GM18909 (cell line): ENCODE results near the gene TFG.
"Not testable (repeated sequence)": the region's sequence is repeated elsewhere in the genome, so short reads cannot be mapped to it uniquely, and the experiment has no call there.

Source experiments
- ATAC-seq: cut with Tn5 transposase; IDR thresholded peaks from one replicate; pipeline ENCODE4 v1.9.1; 2021; ENCODE audit warnings: mild to moderate bottlenecking; ENCODE audit not compliant: unreplicated experiment, poor library complexity

The TFG gene

GRCh38 chr3:100708989-100709841 lies at the start of gene TFG:
Gene TFG, plus strand, starts transcription at chr3:100709494. Its CDS starts 4,192 bp downstream, at chr3:100713686.
- peak; percentile 94 for ATAC-seq

GRCh38 chr3:100661294-100661693 lies 48.0 kb upstream of the TFG start:
- ATAC-seq = not testable (repeated sequence)

- ATAC-seq = no peak
Observed at GRCh38 chr3:100662113-100662823, 47.0 kb upstream of the TFG start.

- ATAC-seq = peak; percentile 78
Observed at GRCh38 chr3:100665230-100665629, 44.1 kb upstream of the TFG start.

DNA sequence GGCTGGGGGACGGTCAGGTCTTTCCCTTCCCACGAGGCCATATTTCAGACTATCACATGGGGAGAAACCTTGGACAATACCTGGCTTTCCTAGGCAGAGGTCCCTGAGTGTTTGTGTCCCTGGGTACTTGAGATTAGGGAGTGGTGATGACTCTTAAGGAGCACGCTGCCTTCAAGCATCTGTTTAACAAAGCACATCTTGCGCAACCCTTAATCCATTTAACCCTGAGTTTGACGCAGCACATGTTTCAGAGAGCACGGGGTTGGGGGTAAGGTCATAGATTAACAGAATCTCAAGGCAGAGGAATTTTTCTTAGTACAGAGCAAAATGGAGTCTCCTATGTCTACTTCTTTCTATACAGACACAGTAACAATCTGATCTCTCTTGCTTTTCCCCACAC lies 42.6 kb upstream of the TFG start:
- not testable (repeated sequence) for ATAC-seq

DNA sequence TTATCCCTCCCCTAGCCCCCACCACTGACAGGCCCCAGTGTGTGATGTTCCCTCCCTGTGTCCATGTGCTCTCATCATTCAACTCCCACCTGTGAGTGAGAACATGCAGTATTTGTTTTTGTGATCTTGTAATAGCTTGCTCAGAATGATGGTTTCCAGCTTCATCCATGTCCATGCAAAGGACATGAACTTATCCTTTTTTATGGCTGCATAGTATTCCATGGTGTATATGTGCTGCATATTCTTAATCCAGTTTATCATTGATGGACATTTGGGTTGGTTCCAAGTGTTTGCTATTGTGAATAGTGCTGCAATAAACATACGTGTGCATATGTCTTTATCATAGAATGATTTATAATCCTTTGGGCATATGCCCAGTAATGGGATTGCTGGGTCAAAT lies 42.0 kb upstream of the TFG start:
- ATAC-seq = not testable (repeated sequence)

- ATAC-seq = not testable (repeated sequence)
Observed at GRCh38 chr3:100670995-100671394, 38.3 kb upstream of the TFG start.

DNA sequence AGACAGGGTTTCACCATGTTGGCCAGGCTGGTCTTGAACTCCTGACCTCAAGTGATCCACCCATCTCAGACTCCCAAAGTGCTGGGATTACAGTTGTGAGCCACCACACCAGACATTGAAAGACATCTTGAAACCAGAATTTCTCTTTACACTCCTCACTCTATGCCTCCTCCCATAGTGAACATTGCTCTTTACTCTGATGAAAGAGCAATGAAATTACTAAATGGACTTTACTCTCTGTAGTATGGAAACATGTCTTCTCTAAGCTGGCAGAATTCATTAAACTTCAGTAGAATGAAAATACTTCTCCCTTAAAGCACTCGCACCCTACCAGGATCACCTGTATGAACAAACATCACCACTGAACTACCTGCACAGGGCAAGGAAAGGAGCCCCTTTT lies 27.8 kb upstream of the TFG start:
- no peak for ATAC-seq

DNA sequence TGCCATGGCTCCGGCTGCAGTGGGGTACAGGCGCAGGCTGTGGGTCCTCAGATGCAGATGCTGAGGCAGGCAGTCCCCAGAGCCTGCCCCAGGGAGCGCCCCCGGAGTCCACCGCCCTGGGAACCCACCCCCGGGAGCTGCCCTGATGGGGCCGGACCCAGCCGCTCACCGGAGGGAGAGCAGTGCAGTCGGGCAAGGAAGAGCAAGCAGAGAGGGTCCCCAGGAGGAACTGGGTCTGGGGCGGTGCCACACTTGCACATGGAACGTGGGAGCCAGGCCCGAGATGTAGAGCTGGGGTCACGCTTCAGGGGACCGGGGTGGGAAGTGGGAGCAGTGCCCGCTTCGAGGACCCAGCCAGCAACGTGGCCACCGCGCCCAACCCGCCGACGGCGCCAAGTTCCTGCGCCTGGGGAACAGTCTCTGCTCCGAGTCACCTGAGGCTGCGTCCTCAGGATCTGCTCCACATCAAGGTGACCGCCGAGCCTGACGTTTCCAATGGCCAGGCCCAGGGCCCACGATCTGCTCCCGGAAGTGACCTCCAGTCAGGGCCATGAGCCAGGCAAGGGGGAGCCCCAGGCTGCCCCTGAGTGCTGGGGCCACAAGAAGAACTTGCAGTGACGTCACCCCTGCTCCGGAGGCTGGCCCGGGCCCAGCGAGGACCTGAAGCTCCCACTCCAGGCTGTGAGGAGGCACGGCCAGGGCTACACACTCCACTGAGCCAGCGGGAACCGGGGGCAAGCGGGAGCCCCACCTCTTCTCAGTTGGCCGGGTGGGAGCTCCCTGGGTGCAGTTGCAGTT lies 27.0 kb upstream of the TFG start:
- no peak for ATAC-seq

DNA sequence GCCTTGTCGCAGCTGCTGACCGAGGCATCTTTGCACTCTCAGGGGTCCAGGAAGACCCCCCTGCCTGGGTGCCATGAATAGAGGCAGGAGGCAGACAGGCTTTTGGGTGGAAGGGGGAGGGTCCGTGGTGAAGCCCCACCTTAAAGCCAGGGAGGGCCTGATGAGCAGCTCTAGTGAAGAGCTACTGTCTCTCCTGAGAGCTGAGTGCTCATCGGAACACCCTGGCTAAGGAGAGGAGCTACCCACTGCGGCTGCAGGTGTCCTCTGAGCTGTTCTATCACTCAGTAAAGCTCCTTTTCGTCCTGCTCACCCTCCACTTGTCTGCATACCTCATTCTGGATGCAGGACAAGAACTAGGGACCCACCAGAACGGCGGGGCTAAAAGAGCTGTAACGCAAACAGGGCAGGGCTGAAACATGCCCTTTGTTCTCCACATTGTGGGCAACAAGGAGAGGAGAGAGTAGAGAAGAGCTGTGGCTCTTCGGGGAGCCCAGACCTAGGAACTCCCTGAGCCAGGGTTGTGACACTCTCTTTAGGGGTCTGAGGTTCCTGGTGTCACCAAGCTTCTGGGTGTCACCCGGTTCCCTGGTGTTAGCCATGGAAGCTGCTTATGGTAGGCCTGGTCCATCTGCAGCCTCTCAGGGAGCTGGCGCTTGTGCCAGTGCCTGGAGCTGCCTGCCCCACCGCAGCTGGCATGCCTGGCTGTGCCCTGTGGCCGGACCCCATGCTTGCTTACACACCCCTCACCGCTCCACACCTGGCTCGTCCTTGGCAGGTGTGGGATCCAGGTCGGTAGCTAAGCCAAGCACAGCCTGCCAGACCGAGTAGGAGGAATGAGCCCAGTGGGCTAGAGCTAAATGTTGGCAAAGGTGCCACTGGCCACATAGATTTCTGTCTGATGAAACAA lies 26.2 kb upstream of the TFG start:
- ATAC-seq = no peak

GRCh38 chr3:100693225-100693624 lies 16.1 kb upstream of the TFG start:
- ATAC-seq = no peak

DNA sequence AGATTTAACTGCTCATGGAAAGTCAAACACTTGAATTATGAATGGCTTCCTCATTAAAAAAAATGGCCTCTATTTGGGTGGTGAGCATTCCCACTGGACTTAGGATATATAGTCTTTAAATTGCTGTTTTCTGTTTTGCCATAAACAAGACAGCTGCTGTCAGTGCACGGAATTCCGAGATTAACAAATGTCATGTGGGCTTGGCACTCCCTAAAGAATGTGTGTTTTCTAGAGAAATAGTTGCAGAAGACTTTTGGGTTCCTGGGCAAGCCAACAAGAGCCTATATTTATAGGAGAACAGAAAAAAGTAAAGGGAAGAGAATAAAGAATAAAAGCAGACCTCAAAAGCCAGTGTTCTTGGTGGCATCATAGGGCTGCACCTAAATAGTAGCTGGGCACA lies 13.6 kb upstream of the TFG start:
- ATAC-seq = no peak

GRCh38 chr3:100696161-100696560 lies 13.1 kb upstream of the TFG start:
- ATAC-seq = no peak

DNA sequence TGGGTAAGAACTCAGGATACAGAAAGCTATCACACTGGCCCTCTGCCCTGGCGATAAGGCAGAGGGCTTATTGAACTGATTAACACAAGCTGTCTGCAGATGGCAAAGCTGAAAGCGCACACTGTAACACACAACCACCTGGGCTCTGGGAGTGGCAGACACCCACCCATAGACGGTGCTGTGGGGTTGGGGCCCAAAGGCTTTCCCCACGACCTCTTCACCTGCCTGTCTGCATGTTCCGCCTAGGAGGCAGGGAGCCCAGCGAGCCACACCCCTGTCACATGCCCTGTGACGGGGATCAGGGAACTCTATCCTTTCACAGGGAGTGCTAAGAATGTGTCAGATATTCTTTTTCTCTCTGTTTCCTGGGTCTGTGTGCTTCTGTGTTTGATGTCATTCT lies 12.1 kb upstream of the TFG start:
- no peak for ATAC-seq

DNA sequence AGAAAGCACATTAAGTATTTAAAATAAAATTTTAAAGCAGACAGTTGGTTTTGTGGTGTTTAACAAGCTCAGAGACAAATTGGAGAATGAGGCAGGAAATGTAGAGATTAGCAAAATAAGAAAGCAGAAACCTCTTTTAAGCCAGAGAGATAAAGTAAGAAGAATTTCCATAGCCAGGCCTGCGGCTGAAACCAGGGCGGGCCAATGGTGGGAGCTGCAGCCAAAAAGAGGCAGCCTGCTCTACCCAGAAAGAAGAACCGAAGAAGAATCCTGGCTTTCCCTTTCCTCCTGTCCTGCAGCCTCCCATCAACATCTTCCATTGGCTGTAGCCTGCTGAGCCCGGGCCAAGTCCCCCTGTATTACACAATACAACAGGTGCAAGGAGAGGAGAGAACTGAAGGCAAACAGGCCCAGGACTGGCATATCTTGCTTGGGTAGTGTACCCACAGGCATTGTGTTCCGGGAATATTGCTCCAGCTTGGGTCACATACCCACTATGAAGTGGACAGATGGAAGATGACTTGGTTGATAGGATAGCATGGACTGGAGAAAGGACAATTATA lies 11.5 kb upstream of the TFG start:
- ATAC-seq = no peak

- no peak for ATAC-seq
Observed at GRCh38 chr3:100698736-100699135, 10.6 kb upstream of the TFG start.

GRCh38 chr3:100700708-100701107 lies 8.6 kb upstream of the TFG start:
- no peak for ATAC-seq

- no peak for ATAC-seq
Observed at GRCh38 chr3:100702082-100702979, 7.0 kb upstream of the TFG start.

DNA sequence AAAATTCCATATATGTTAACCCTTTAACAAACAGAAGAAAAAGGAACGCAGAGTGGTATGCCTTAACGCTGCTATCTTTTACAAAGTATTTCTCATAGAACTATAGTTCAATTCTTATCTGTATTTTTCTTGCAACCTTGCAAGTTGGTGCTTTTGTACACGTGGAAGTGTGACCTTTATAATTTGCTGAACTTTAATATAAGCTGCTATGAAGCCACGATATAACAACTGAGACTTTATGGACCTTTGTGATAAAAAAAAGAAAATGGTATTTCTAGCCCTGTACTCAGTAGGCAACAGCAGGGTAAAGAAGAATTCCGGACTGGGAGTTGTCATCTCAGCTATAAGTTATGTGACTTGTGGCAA lies 6.3 kb upstream of the TFG start:
- ATAC-seq = no peak
